GM19023 (cell line): Measurements from ENCODE around the gene PEDS1.
"Not testable (repeated sequence)": the region's sequence is repeated elsewhere in the genome, so short reads cannot be mapped to it uniquely, and the experiment has no call there.

Source experiments
- ATAC-seq: cut with Tn5 transposase; IDR thresholded peaks from one replicate; pipeline ENCODE4 v1.9.1; 2021; ENCODE audit warnings: mild to moderate bottlenecking, moderate library complexity; ENCODE audit not compliant: unreplicated experiment

PEDS1 gene

GRCh38 chr20:50153500-50154377, at the start of gene PEDS1:
Gene PEDS1, minus strand, starts transcription at chr20:50153723. Its CDS starts 86 bp downstream, at chr20:50153637.
- peak; percentile 95 for ATAC-seq

GRCh38 chr20:50202677-50203076, 49.2 kb upstream of the PEDS1 start:
- no peak for ATAC-seq

- not testable (repeated sequence) for ATAC-seq
These were observed 48.2 kb upstream of the PEDS1 start for GRCh38 chr20:50201710-50202109.

GRCh38 chr20:50200482-50201104, 47.1 kb upstream of the PEDS1 start:
- no peak for ATAC-seq

GRCh38 chr20:50199703-50200102, 46.2 kb upstream of the PEDS1 start:
- no peak for ATAC-seq

- no peak for ATAC-seq
These were observed 45.2 kb upstream of the PEDS1 start for GRCh38 chr20:50198716-50199115.

GRCh38 chr20:50198180-50198666, 44.7 kb upstream of the PEDS1 start:
- no peak for ATAC-seq

- ATAC-seq, result no peak
These were observed 44.1 kb upstream of the PEDS1 start for GRCh38 chr20:50197463-50198179.

- no peak for ATAC-seq
These were observed 43.4 kb upstream of the PEDS1 start for GRCh38 chr20:50196896-50197295.

GRCh38 chr20:50196248-50196647, 42.7 kb upstream of the PEDS1 start:
- ATAC-seq, result no peak

- ATAC-seq, result no peak
These were observed 42.1 kb upstream of the PEDS1 start for GRCh38 chr20:50195524-50196120.

- ATAC-seq, result no peak
These were observed 41.5 kb upstream of the PEDS1 start for GRCh38 chr20:50194831-50195523.

GRCh38 chr20:50194422-50194830, 40.9 kb upstream of the PEDS1 start:
- ATAC-seq, result no peak

GRCh38 chr20:50193836-50194421, 40.4 kb upstream of the PEDS1 start:
- no peak for ATAC-seq

- ATAC-seq, result no peak
These were observed 39.8 kb upstream of the PEDS1 start for GRCh38 chr20:50193199-50193835.

- no peak for ATAC-seq
These were observed 39.1 kb upstream of the PEDS1 start for GRCh38 chr20:50192364-50193198.

- ATAC-seq, result peak; percentile 19
These were observed 38.2 kb upstream of the PEDS1 start for GRCh38 chr20:50191544-50192363.

GRCh38 chr20:50191065-50191543, 37.6 kb upstream of the PEDS1 start:
- peak; percentile 27 for ATAC-seq
